GM21515 (cell line): ENCODE measurements around the gene OR1D5.
"Not testable (repeated sequence)": the region's sequence is repeated elsewhere in the genome, so short reads cannot be mapped to it uniquely, and the experiment has no call there.

ENCODE experiments used
- ATAC-seq: cut with Tn5 transposase; IDR thresholded peaks from one replicate; pipeline ENCODE4 v1.9.1; 2021; ENCODE audit not compliant: unreplicated experiment

Gene OR1D5, protein sequence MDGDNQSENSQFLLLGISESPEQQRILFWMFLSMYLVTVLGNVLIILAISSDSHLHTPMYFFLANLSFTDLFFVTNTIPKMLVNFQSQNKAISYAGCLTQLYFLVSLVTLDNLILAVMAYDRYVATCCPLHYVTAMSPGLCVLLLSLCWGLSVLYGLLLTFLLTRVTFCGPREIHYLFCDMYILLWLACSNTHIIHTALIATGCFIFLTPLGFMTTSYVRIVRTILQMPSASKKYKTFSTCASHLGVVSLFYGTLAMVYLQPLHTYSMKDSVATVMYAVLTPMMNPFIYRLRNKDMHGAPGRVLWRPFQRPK

GRCh38 chr17:3063507-3063906 is at the start of gene OR1D5:
Gene OR1D5 (minus strand): TSS chr17:3063607. CDS start chr17:3063607, 0 bp downstream.
- ATAC-seq: not testable (repeated sequence)

GRCh38 chr17:3104322-3104721 is 40.9 kb upstream of the OR1D5 start, which contains the start of gene OR1D2:
Gene OR1D2 (minus strand): TSS chr17:3104422. CDS start chr17:3092996, 11,426 bp downstream.
- ATAC-seq: no peak

- not testable (repeated sequence) for ATAC-seq
These were observed 10.4 kb upstream of the OR1D5 start for GRCh38 chr17:3073850-3074249.

GRCh38 chr17:3065192-3065591 is 1.8 kb upstream of the OR1D5 start:
- ATAC-seq: not testable (repeated sequence)

DNA sequence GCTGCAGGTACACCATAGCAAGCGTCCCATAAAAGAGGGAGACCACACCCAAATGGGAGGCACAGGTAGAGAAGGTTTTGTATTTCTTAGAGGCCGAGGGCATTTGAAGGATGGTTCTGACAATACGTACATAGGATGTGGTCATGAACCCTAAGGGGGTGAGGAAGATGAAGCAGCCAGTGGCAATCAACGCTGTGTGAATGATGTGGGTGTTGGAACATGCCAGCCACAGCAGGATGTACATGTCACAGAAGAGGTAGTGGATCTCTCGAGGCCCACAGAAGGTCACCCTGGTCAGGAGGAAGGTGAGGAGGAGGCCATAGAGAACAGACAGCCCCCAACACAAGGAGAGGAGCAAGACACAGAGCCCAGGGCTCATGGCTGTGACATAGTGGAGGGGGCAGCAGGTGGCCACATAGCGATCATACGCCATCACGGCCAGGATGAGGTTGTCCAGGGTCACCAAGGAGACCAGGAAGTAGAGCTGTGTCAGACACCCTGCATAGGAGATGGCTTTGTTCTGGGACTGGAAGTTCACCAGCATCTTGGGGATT is 506 bp downstream of the OR1D5 start:
- ATAC-seq: not testable (repeated sequence)

- not testable (repeated sequence) for ATAC-seq
These were observed 8.5 kb downstream of the OR1D5 start for GRCh38 chr17:3054868-3055267.

DNA sequence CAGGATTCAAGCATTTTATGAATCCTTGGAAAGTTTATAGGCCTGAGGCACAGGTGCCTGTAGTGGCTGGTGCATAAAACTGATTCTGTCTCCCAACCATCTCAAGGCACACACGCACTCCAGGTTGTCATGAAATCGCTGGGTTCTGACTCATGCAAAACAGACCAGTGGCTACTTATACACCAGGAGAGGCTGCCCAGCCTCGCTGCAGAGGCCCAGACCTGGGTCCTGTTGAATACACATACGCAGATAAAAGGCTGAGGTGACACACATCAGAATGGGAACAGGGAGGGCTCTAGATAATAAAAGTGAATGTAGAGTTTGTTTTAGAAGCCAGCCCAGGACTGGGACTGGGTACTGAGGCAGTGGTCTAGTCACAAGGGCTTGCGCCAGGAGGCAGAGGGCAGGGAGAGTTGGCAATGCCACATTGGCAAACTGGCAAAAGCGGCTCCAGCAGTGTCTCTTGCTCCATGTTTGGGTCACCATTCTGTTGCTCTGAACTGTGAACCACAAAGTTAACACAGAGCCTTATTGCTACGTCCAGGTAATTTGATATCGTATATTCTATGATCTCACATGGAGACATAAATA is 13.6 kb downstream of the OR1D5 start:
- no peak for ATAC-seq

DNA sequence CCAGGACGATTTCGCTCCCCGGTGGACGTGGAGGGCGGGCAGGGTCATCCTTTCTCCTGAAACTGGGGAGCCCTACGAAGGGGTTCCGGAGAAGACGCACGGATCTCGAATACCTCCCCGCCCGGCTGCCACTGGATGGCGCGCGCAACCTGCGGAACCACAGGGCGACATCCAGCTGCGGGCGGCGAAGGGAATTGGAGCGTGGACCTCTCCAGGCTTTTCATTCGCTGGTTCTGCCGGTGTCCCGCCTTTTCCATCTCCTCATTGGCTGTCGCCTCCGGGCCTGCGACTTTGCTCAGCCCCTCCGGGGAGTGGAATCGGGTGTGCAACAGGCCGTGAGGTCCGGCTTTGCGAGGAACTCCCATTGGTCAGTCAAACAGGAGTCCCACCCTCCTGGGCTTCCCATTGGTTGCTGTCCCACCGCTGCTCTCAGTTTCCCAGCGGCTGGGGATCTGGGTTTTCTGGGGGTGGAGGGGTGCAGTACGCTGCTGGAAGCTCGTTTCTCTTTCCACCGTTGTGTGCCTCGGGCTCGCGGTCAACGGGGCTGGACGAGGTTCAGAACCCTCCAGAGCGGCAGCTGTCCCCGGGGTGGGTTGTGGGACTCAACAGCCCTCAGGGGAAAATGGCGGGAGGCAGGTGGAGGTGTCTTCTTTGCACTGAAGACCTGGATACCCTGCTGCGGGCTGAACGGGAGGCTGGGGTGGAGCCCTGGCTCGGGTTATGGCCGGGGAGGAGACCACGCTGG is 14.5 kb downstream of the OR1D5 start:
- ATAC-seq: peak; percentile 98

DNA sequence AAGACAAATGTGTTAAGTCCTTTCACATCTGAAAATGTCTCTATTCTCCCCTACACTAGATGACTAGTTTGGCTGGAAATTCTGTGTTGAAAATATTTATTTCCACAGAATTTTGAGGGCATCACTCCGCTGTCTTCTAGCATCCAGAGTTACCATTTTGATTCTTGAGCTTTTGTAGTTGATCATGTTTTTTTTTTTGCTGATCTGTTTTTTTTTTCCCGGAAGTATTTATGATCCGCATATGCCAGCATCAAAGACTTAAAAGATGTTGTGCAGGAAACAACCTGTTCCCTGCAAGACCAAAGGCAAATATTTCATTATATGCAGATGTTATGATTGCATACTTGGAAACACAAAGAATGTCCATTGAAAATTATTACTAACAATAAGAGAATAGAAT is 16.7 kb downstream of the OR1D5 start:
- no peak for ATAC-seq

DNA sequence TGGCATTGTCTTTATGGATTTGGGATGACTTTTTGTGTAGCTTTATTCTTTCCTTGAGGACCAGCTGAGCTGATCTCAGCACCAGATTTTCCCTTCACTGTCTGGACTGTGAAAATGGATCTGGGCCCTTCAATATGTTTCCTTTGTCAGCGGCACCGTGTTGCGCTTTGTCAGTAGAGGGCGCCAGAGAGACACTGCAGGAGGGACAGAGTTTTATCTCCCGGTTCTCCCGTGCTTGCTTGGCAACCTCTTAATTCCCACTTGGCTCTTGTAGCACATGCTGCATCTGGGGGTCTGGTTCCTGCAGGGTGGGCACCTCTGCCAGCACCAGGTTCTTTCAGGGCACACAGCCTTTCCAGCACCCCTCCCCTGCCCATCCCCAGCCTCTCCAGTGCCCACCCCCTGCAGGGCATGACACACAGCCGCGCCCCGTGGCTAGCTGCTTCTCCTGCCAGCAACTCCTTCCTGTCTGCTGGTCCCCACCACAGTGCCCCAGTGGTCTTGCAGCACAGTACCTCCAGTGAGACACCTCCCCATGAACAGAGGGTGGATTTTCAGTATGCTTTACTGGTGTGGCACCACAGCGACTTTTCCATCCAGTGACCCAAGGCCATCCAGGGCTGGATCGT is 19.6 kb downstream of the OR1D5 start:
- no peak for ATAC-seq

DNA sequence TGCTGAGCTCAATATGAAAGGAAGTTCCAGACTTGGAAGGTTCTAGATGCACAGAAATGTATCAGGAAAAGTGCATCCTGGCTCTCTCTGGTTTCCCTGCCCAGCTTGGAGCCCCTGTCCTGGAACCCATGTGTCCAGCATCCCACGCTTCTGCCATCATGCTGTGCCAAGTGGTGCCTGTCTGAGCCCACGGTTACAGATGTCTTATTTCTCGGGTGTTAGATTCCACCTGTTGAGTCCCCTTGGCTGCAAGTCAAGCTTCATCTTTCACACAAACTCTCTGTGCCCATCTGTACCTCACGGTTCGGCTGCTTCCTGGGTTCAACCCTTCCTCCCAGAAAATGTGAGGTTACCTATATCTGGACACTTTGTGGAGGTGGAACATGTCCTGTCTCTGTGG is 22.5 kb downstream of the OR1D5 start:
- ATAC-seq: no peak

DNA sequence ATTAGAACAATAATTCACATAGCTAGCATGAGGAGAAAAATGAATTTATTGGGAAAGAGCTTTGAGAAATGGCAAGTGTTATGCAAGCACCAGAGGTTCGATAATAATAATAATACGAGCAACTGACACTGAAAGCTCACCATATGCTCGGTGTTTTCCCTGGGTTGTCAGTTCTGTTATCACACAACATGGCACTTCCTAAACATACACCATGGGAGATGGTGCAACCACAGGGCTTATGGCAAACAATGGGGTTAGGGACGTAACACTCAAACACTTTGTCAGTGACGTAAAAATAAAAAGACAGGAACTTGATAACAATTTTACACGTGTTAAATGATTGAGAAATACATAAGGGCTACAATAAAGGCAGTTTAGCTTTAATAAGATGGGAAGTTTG is 23.7 kb downstream of the OR1D5 start:
- ATAC-seq: no peak

DNA sequence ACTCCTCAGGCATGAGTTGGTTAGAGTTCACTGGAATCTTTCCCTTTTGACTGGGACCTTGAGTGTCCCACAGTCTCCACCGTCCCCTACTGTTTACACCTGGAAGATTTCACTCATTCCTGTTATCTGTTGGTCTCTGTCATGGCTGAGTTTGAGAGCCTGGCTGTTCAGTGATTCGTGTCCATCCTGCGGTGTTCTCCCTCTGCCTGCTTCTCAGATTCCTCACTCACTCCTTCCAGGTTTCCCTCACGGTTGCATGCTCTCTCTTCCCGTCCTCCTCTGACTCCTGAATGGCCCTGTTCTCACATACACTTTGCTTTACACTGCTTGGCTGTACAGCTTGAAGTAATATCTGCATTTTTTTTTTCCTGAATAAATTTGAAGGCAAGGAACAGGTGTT is 24.5 kb downstream of the OR1D5 start:
- no peak for ATAC-seq

DNA sequence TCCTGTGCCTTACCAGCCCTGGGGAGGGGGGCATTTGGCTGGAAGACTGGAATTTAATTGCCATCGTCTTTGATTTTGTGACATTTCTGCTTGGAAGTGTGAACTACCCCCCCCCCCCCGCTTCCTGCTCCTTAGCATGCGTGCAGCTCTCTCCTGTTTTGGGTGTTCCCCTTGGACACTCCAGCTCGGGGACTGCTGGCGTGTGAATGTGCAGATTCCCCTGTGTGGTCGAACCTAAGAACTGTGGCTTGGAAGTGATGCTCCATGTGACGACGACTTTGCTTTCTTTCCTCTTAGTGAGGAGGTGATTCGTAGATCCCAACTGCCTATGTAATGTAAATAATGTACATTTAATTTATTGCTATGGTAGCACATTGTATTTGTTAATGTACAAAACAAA is 26.1 kb downstream of the OR1D5 start:
- ATAC-seq: no peak

- ATAC-seq: no peak
These were observed 26.6 kb downstream of the OR1D5 start for GRCh38 chr17:3036800-3037199.

GRCh38 chr17:3035968-3036280 is 27.5 kb downstream of the OR1D5 start:
- no peak for ATAC-seq

- no peak for ATAC-seq
These were observed 28.0 kb downstream of the OR1D5 start for GRCh38 chr17:3035256-3035967.

- no peak for ATAC-seq
These were observed 28.9 kb downstream of the OR1D5 start for GRCh38 chr17:3034578-3034920.

- ATAC-seq: no peak
These were observed 29.4 kb downstream of the OR1D5 start for GRCh38 chr17:3033741-3034577.

GRCh38 chr17:3033248-3033640 is 30.2 kb downstream of the OR1D5 start:
- no peak for ATAC-seq
